K562 (cell line): ENCODE results near the gene EFNA2. TPM values are rescaled to one million over a fixed set of nuclear protein-coding genes. Genes with fewer than 3 reads are reported as not detected.

ENCODE experiments used
- CBFA2T2 ChIP-seq: fragments of 450-650 bp; conservative IDR thresholded peaks from 2 replicates; pipeline ENCODE4 v1.6.1; 2017; ENCODE audit warnings: mild to moderate bottlenecking
- CREM ChIP-seq: IDR thresholded peaks from 2 replicates; pipeline ENCODE4 v1.6.1; 2014; ENCODE audit warnings: antibody characterized with exemption, low read depth
- DPF2 ChIP-seq: fragments of 450-650 bp; IDR thresholded peaks from 2 replicates; pipeline ENCODE4 v1.6.1; 2016
- EP400 ChIP-seq: fragments of 450-650 bp; IDR thresholded peaks from 2 replicates; pipeline ENCODE4 v1.6.1; 2017; ENCODE audit warnings: antibody characterized with exemption, mild to moderate bottlenecking, moderate library complexity
- GABPB1 ChIP-seq: sonication (generic); formaldehyde crosslinking; IDR thresholded peaks from 2 replicates; pipeline ENCODE4 v1.8.0; 2022; ENCODE audit warnings: mild to moderate bottlenecking, missing genetic modification reagents
- HDAC1 ChIP-seq, 2 experiments: fragments of 450-650 bp; IDR thresholded peaks; 2 replicates each; pipeline ENCODE4 v1.6.1; 2016 to 2017; ENCODE audit warnings: inconsistent platforms in 1 of 2, mild to moderate bottlenecking in 1 of 2, moderate library complexity in 1 of 2
- HDGF ChIP-seq: fragments of 450-650 bp; IDR thresholded peaks from 2 replicates; pipeline ENCODE4 v1.6.1; 2016
- SUPT5H ChIP-seq: fragments of 450-650 bp; IDR thresholded peaks from 2 replicates; pipeline ENCODE4 v1.6.1; 2016
- TCF3 ChIP-seq: sonication (generic); formaldehyde crosslinking; IDR thresholded peaks from 2 replicates; pipeline ENCODE4 v1.4.0; 2020; ENCODE audit warnings: mild to moderate bottlenecking, missing genetic modification reagents
- ZBTB1 ChIP-seq: sonication (generic); formaldehyde crosslinking; IDR thresholded peaks from 2 replicates; pipeline ENCODE4 v1.8.1; 2023; ENCODE audit warnings: missing genetic modification reagents, low read depth, mild to moderate bottlenecking, borderline replicate concordance
- ZNF431 ChIP-seq: sonication (generic); formaldehyde crosslinking; IDR thresholded peaks from 2 replicates; pipeline ENCODE4 v1.8.0; 2022; ENCODE audit warnings: mild to moderate bottlenecking, missing genetic modification reagents
- ZNF695 ChIP-seq: fragments of 450-650 bp; formaldehyde crosslinking; IDR thresholded peaks from 2 replicates; pipeline ENCODE4 v1.4.0; 2020; ENCODE audit warnings: mild to moderate bottlenecking, moderate library complexity
- polyA plus RNA-seq, 8 experiments: library from polyadenylated mRNA; depleted of rRNA in 4 of 8; stranded (reverse) in 5 of 8; unstranded in 3 of 8; fragments of >200 nt; fragmentation: Nextera tagmentation in 2 of 8; fragmentation: Illumina TruSeq in 1 of 8; extraction: Ambion mirVana in 2 of 8; extraction: Trizol in 1 of 8; gene quantifications; 2 replicates each; pipeline versions ENCODE4 v1.2.1 to v1.2.3, GENCODE V29; 2011 to 2014; ENCODE audit warnings: inconsistent platforms in 1 of 8, missing spikeins in 1 of 8
- total RNA-seq, 7 experiments: library from RNA; depleted of rRNA in 6 of 7; stranded (reverse); fragments of >200 nt in 6 of 7; fragmentation: Illumina TruSeq in 2 of 7; extraction: Trizol in 2 of 7; gene quantifications; 2 replicates each; pipeline versions ENCODE4 v1.2.1 to v1.2.3, GENCODE V29; 2011 to 2021; ENCODE audit warnings: low replicate concordance in 1 of 7
- TF ChIP-seq, protein P1 (sequence below): fragments of 450-650 bp; IDR thresholded peaks from 2 replicates; pipeline ENCODE4 v1.6.1; 2016; ENCODE audit warnings: mild to moderate bottlenecking, moderate library complexity
- TF ChIP-seq, protein P2 (sequence below): fragments of 450-650 bp; IDR thresholded peaks from 2 replicates; pipeline ENCODE4 v1.7.1; 2018; ENCODE audit warnings: mild to moderate bottlenecking, low read depth; ENCODE audit not compliant: partially characterized antibody

Gene EFNA2
- total and polyA plus RNA-seq, 9 of the 15 experiments (the other 6 are each of a cell fraction or from before 2014, with no cell fraction given) = 0.11 to 0.44 (median 0.15) TPM; not detected in 6

DNA sequence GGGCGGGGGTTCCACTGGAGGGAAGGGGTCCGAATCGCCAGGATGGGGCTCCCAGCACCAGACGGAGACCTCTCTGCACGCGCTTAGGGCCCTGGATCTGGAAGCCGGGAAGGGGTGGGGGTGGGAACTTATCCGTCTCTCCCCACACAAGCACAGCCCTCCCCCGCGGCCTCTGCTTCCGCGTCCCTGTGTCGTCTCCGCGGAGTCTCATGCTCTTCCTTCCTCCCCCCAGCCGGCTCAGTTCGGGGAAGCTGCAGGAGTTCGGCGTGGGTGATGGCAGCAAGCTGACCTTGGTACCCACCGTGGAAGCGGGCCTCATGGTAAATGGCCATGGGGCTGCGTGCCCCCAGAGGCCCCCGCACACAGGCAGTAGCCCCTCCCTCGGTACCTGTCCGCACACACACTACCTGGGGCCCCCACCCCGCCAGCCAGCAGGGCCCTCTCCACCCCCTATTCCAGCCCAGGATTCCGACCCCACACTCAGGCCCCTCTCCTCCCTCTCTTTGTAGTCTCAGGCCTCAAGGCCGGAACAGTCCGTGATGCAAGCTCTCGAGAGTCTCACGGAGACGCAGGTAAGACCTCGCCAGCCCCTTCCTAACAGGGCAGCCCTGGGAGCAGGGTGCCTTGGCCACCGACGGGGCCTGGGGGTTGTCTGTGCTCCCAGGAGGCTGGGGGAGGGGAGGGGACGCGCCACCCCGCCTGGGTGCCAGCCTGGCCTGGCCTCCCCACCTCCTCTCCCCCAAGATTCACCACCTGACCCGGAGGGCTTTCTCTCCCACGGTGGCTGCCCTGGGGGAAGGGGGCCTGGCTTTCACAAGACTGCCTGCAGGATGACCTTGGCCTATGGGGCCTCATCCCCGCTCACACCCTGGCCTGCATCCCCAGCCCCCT is 34.1 kb upstream of the EFNA2 start (continued):
- TF ChIP-seq, protein P1, sequence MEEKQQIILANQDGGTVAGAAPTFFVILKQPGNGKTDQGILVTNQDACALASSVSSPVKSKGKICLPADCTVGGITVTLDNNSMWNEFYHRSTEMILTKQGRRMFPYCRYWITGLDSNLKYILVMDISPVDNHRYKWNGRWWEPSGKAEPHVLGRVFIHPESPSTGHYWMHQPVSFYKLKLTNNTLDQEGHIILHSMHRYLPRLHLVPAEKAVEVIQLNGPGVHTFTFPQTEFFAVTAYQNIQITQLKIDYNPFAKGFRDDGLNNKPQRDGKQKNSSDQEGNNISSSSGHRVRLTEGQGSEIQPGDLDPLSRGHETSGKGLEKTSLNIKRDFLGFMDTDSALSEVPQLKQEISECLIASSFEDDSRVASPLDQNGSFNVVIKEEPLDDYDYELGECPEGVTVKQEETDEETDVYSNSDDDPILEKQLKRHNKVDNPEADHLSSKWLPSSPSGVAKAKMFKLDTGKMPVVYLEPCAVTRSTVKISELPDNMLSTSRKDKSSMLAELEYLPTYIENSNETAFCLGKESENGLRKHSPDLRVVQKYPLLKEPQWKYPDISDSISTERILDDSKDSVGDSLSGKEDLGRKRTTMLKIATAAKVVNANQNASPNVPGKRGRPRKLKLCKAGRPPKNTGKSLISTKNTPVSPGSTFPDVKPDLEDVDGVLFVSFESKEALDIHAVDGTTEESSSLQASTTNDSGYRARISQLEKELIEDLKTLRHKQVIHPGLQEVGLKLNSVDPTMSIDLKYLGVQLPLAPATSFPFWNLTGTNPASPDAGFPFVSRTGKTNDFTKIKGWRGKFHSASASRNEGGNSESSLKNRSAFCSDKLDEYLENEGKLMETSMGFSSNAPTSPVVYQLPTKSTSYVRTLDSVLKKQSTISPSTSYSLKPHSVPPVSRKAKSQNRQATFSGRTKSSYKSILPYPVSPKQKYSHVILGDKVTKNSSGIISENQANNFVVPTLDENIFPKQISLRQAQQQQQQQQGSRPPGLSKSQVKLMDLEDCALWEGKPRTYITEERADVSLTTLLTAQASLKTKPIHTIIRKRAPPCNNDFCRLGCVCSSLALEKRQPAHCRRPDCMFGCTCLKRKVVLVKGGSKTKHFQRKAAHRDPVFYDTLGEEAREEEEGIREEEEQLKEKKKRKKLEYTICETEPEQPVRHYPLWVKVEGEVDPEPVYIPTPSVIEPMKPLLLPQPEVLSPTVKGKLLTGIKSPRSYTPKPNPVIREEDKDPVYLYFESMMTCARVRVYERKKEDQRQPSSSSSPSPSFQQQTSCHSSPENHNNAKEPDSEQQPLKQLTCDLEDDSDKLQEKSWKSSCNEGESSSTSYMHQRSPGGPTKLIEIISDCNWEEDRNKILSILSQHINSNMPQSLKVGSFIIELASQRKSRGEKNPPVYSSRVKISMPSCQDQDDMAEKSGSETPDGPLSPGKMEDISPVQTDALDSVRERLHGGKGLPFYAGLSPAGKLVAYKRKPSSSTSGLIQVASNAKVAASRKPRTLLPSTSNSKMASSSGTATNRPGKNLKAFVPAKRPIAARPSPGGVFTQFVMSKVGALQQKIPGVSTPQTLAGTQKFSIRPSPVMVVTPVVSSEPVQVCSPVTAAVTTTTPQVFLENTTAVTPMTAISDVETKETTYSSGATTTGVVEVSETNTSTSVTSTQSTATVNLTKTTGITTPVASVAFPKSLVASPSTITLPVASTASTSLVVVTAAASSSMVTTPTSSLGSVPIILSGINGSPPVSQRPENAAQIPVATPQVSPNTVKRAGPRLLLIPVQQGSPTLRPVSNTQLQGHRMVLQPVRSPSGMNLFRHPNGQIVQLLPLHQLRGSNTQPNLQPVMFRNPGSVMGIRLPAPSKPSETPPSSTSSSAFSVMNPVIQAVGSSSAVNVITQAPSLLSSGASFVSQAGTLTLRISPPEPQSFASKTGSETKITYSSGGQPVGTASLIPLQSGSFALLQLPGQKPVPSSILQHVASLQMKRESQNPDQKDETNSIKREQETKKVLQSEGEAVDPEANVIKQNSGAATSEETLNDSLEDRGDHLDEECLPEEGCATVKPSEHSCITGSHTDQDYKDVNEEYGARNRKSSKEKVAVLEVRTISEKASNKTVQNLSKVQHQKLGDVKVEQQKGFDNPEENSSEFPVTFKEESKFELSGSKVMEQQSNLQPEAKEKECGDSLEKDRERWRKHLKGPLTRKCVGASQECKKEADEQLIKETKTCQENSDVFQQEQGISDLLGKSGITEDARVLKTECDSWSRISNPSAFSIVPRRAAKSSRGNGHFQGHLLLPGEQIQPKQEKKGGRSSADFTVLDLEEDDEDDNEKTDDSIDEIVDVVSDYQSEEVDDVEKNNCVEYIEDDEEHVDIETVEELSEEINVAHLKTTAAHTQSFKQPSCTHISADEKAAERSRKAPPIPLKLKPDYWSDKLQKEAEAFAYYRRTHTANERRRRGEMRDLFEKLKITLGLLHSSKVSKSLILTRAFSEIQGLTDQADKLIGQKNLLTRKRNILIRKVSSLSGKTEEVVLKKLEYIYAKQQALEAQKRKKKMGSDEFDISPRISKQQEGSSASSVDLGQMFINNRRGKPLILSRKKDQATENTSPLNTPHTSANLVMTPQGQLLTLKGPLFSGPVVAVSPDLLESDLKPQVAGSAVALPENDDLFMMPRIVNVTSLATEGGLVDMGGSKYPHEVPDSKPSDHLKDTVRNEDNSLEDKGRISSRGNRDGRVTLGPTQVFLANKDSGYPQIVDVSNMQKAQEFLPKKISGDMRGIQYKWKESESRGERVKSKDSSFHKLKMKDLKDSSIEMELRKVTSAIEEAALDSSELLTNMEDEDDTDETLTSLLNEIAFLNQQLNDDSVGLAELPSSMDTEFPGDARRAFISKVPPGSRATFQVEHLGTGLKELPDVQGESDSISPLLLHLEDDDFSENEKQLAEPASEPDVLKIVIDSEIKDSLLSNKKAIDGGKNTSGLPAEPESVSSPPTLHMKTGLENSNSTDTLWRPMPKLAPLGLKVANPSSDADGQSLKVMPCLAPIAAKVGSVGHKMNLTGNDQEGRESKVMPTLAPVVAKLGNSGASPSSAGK = 0 out of 2 replicates have a peak, but pooled peaks have one; percentile 9
- TF ChIP-seq ZBTB1 (CRISPR knock-in tag) (no peak), CBFA2T2 (no peak), SUPT5H (0 out of 2 replicates have a peak, but pooled peaks have one; percentile 24), HDGF (no peak), TCF3 (CRISPR knock-in tag) (no peak), ZNF695 (CRISPR knock-in tag) (no peak), ZNF431 (no peak), DPF2 (no peak), EP400 (peak; percentile 68), CREM (peak; percentile 69), HDAC1 (IDR thresholded peaks at IDR 0.05) (peak in 1 of 2 experiments; percentile 56; a peak in 1 of 4 replicates), GABPB1 (peak; percentile 40; the same call in 1 of the 2 replicates)
- TF ChIP-seq, protein P2, sequence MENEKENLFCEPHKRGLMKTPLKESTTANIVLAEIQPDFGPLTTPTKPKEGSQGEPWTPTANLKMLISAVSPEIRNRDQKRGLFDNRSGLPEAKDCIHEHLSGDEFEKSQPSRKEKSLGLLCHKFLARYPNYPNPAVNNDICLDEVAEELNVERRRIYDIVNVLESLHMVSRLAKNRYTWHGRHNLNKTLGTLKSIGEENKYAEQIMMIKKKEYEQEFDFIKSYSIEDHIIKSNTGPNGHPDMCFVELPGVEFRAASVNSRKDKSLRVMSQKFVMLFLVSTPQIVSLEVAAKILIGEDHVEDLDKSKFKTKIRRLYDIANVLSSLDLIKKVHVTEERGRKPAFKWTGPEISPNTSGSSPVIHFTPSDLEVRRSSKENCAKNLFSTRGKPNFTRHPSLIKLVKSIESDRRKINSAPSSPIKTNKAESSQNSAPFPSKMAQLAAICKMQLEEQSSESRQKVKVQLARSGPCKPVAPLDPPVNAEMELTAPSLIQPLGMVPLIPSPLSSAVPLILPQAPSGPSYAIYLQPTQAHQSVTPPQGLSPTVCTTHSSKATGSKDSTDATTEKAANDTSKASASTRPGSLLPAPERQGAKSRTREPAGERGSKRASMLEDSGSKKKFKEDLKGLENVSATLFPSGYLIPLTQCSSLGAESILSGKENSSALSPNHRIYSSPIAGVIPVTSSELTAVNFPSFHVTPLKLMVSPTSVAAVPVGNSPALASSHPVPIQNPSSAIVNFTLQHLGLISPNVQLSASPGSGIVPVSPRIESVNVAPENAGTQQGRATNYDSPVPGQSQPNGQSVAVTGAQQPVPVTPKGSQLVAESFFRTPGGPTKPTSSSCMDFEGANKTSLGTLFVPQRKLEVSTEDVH = no peak
